MM.1S (cell line): ENCODE results near the gene SEC22A.

ENCODE experiments used
- DNase-seq: peaks from one replicate; pipeline ENCODE4 v3.0.0-alpha.2; 2015
- H2AFZ ChIP-seq: fragments of 300-600 bp; sonication (generic); 2 replicates; pipeline ENCODE4 v1.6.0; 2016; ENCODE audit warnings: antibody characterized with exemption, low read length
- H3F3A ChIP-seq: fragments of 300-600 bp; sonication (generic); 2 replicates; pipeline ENCODE4 v1.6.1; 2016; ENCODE audit warnings: mild to moderate bottlenecking, antibody characterized with exemption, low read length, moderate library complexity, mixed read lengths; ENCODE audit not compliant: insufficient read depth
- H3K27ac ChIP-seq: fragments of 300-600 bp; sonication (generic); 2 replicates; pipeline ENCODE4 v1.5.1; 2016; ENCODE audit warnings: mild to moderate bottlenecking, low read length
- H3K27me3 ChIP-seq: fragments of 300-600 bp; sonication (generic); replicated peaks from 2 replicates; pipeline ENCODE4 v1.6.0; 2016; ENCODE audit warnings: low read length; ENCODE audit not compliant: insufficient read depth
- H3K36me3 ChIP-seq: fragments of 300-600 bp; sonication (generic); replicated peaks from 2 replicates; pipeline ENCODE4 v1.6.1; 2016; ENCODE audit warnings: mild to moderate bottlenecking, low read length, mixed read lengths; ENCODE audit not compliant: insufficient read depth
- H3K4me1 ChIP-seq: fragments of 300-600 bp; sonication (generic); 2 replicates; pipeline ENCODE4 v1.6.1; 2016; ENCODE audit warnings: low read length, mixed read lengths
- H3K4me2 ChIP-seq: fragments of 300-600 bp; sonication (generic); 2 replicates; pipeline ENCODE4 v1.6.0; 2016; ENCODE audit warnings: low read depth, low read length
- H3K4me3 ChIP-seq: fragments of 300-600 bp; sonication (generic); 2 replicates; pipeline ENCODE4 v1.5.1; 2016; ENCODE audit warnings: low read length, mixed read lengths
- H3K79me2 ChIP-seq: fragments of 300-600 bp; sonication (generic); 2 replicates; pipeline ENCODE4 v1.6.1; 2016; ENCODE audit warnings: mixed run types, low read length, mixed read lengths
- H3K9ac ChIP-seq: fragments of 300-600 bp; sonication (generic); 2 replicates; pipeline ENCODE4 v1.6.1; 2016; ENCODE audit warnings: low read length, mixed read lengths
- H3K9me2 ChIP-seq: fragments of 300-600 bp; sonication (generic); replicated peaks from 2 replicates; pipeline ENCODE4 v1.6.1; 2016; ENCODE audit warnings: mild to moderate bottlenecking, low read length, mixed read lengths; ENCODE audit not compliant: insufficient read depth
- H3K9me3 ChIP-seq: fragments of 300-600 bp; sonication (generic); replicated peaks from 2 replicates; pipeline ENCODE4 v1.6.1; 2016; ENCODE audit warnings: mild to moderate bottlenecking, low read length, mixed read lengths; ENCODE audit not compliant: insufficient read depth
- H4K20me1 ChIP-seq: fragments of 300-600 bp; sonication (generic); 2 replicates; pipeline ENCODE4 v1.6.1; 2016; ENCODE audit warnings: mild to moderate bottlenecking, low read length, moderate library complexity, mixed read lengths; ENCODE audit not compliant: insufficient read depth
- CTCF ChIP-seq: fragments of 300-600 bp; sonication (generic); IDR thresholded peaks from 2 replicates; pipeline ENCODE4 v1.5.1; 2016; ENCODE audit warnings: antibody characterized with exemption, low read length, mixed read lengths
- EZH2 ChIP-seq: fragments of 300-600 bp; sonication (generic); optimal IDR thresholded peaks from 2 replicates; pipeline ENCODE3; 2017; ENCODE audit warnings: low read depth, mild to moderate bottlenecking, antibody characterized with exemption, low read length, mixed read lengths
- EZH2phosphoT487 ChIP-seq: fragments of 300-600 bp; sonication (generic); IDR thresholded peaks from 2 replicates; pipeline ENCODE4 v1.6.1; 2018; ENCODE audit warnings: antibody characterized with exemption, low read length

SEC22A gene

DNA sequence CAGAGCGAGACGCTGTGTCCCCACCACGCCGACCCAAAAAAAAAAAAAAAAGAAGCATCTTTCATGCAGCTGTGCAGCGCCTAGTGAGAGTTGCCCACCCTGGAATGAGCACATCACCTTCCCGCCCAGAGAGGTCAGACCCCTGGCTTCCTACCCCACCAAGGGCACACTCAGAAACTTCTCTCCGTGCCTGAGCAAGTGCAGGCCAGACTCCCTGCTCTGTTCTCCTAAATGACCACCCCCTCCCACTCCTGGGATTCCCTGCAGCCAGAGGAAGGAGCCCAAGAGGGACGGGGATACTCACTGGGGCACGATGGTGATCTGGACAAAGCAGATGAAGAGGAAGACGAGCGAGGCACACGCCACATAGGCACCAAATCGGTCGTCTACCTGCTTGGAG, 116.0 kb downstream of the SEC22A start:
- DNase-seq, result no peak
- Histone ChIP-seq H3K79me2 (no peaks in the 10 kb centered on the region), H3F3A (no peaks in the 10 kb centered on the region), H3K27ac (no peak overlapping the region), H4K20me1 (no peaks in the 10 kb centered on the region), H3K9me2 (no peaks in the 10 kb centered on the region), H3K27me3 (peaks cover 10% of the 10 kb centered on the region; the same call in 1 of the 2 replicates), H3K9ac (no peak overlapping the region), H3K4me1 (0 out of 2 replicates have a peak, but pooled peaks cover 5% of the 10 kb centered on the region), H3K4me3 (no peak overlapping the region), H3K9me3 (no peaks in the 10 kb centered on the region), H3K4me2 (no peak overlapping the region), H3K36me3 (no peaks in the 10 kb centered on the region), H2AFZ (no peak overlapping the region)
- no peak for TF ChIP-seq EZH2

DNA sequence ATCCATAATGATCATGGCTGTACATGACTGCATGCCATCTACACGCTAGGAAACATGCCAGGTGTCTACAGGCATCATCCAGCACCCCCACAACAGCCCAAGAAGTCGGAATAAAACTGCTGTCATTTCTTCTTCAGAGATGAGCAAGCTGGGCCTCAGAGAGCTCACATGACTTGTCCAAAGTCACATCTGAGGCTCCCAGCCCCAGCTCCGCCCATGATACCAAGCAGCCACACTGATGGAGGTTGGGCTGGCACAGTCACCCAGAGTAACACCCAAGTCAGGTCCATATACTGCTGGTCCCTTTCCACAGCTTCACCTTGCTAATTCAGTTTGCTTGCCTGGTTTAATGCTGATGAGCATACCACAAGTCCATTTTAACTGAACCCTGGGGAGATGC, 116.6 kb downstream of the SEC22A start:
- Histone ChIP-seq H3K27me3 (peaks cover 10% of the 10 kb centered on the region; the same call in 1 of the 2 replicates), H2AFZ (no peak overlapping the region), H3K79me2 (no peaks in the 10 kb centered on the region), H3F3A (no peaks in the 10 kb centered on the region), H4K20me1 (no peaks in the 10 kb centered on the region), H3K9me2 (no peaks in the 10 kb centered on the region), H3K9ac (no peak overlapping the region), H3K4me1 (0 out of 2 replicates have a peak, but pooled peaks cover 5% of the 10 kb centered on the region), H3K36me3 (no peaks in the 10 kb centered on the region), H3K9me3 (no peaks in the 10 kb centered on the region), H3K4me3 (no peak overlapping the region), H3K4me2 (no peak overlapping the region), H3K27ac (no peak overlapping the region)
- TF ChIP-seq CTCF (no peak), EZH2phosphoT487 (no peak), EZH2 (no peak)
- DNase-seq, result no peak

- Histone ChIP-seq H3K4me3 (no peak overlapping the region), H3K79me2 (no peaks in the 10 kb centered on the region), H3K9me2 (no peaks in the 10 kb centered on the region), H3K9me3 (no peaks in the 10 kb centered on the region), H3K36me3 (no peaks in the 10 kb centered on the region), H3K9ac (no peak overlapping the region), H3K4me1 (no peaks in the 10 kb centered on the region), H3K4me2 (no peak overlapping the region), H3K27me3 (peaks cover 10% of the 10 kb centered on the region; the same call in 1 of the 2 replicates), H2AFZ (no peak overlapping the region), H3F3A (no peaks in the 10 kb centered on the region), H4K20me1 (no peaks in the 10 kb centered on the region), H3K27ac (no peak overlapping the region)
- no peak for DNase-seq
- TF ChIP-seq EZH2, result no peak
- no peak for TF ChIP-seq EZH2phosphoT487
- no peak for TF ChIP-seq CTCF
Observed at GRCh38 chr3:123319760-123320159, 118.0 kb downstream of the SEC22A start.

GRCh38 chr3:123320221-123320620, 118.5 kb downstream of the SEC22A start:
- H3K9me2 ChIP-seq, result no peaks in the 10 kb centered on the region
- H3F3A ChIP-seq, result no peaks in the 10 kb centered on the region
- H2AFZ ChIP-seq, result no peak overlapping the region
- H3K79me2 ChIP-seq, result no peaks in the 10 kb centered on the region
- H3K9me3 ChIP-seq, result no peaks in the 10 kb centered on the region
- H4K20me1 ChIP-seq, result no peaks in the 10 kb centered on the region
- no peak for TF ChIP-seq EZH2
- TF ChIP-seq CTCF, result no peak
- TF ChIP-seq EZH2phosphoT487, result no peak
- no peaks in the 10 kb centered on the region for H3K4me1 ChIP-seq
- peaks cover 10% of the 10 kb centered on the region; the same call in 1 of the 2 replicates for H3K27me3 ChIP-seq
- no peak overlapping the region for H3K4me3 ChIP-seq
- no peak overlapping the region for H3K27ac ChIP-seq
- H3K9ac ChIP-seq, result no peak overlapping the region
- no peaks in the 10 kb centered on the region for H3K36me3 ChIP-seq
- no peak overlapping the region for H3K4me2 ChIP-seq
- DNase-seq, result no peak
